HG02610 (cell line): ENCODE results near the gene CTNNA1.
A peak's percentile ranks its signal among the peaks of the same experiment; 100 is the strongest.
"Not testable (repeated sequence)": the region's sequence is repeated elsewhere in the genome, so short reads cannot be mapped to it uniquely, and the experiment has no call there.

Experiments
- ATAC-seq: cut with Tn5 transposase; IDR thresholded peaks from one replicate; pipeline ENCODE4 v1.9.1; 2021; ENCODE audit warnings: mild to moderate bottlenecking, moderate library complexity; ENCODE audit not compliant: unreplicated experiment

Gene CTNNA1

GRCh38 chr5:138724470-138725146, 28.6 kb upstream of the CTNNA1 start:
- ATAC-seq, result no peak

- ATAC-seq, result no peak
Observed at GRCh38 chr5:138725153-138725817, 27.9 kb upstream of the CTNNA1 start.

DNA sequence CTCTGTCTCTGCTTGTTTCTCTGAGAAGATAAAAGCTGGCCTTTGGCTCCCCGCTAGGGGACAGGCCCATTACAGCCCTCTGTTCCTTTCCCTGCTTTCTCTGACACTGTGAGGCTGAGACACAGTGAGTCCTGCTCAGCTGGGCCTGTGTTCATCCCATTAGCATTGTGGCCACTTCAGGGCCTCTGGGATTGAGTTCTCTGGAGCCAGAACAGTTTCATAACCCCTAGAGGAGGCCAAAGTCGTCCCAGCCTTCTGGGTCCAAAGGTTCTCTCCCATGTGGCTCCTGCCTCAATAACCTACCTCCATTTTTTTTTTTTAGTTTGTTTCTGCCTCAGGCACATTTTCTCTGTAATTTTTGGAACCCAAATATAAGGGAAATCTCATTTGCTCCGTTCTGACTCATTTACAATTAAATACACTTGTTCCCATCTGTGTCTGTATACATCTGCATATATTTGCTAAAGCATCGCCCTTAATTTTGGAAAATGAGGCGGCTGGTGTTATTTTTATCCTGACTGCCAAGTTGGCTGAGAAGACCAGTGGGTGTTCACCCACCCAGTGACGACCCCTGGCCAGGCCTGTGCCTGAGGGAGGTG, 27.3 kb upstream of the CTNNA1 start:
- ATAC-seq, result no peak

DNA sequence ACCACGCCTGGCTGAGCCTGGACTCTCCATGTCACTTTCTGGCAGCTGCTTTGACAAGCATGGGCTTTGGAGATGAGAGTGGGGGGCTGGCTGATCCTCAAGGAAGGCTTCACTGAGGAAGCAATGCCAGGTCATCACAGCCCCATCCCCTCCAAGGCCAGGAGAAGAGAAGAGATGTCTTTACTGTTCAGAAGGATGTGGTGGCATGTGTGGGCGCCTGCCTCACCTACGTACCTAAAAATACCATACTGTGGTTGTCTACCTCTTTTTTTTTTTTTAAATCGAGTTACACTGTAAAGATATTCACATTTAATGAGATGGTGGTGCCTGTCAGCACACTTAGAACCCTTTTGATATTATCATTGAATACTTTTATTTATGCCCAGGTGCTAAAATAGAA, 26.4 kb upstream of the CTNNA1 start:
- no peak for ATAC-seq

DNA sequence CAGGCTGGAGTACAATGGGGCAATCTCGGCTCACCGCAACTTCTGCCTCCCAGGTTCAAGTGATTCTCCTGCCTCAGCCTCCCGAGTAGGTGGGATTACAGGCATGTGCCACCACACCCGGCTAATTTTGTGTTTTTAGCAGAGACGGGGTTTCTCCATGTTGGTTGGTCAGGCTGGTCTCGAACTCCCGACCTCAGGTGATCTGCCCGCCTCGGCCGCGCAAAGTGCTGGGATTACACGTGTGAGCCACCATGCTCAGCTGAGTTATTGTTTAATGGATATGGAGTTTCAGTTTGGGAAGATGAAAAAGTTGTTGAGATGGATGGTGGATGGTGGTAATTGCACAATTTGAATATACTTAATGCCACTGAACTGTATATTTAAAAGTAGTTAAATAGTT, 22.7 kb upstream of the CTNNA1 start:
- ATAC-seq, result not testable (repeated sequence)

DNA sequence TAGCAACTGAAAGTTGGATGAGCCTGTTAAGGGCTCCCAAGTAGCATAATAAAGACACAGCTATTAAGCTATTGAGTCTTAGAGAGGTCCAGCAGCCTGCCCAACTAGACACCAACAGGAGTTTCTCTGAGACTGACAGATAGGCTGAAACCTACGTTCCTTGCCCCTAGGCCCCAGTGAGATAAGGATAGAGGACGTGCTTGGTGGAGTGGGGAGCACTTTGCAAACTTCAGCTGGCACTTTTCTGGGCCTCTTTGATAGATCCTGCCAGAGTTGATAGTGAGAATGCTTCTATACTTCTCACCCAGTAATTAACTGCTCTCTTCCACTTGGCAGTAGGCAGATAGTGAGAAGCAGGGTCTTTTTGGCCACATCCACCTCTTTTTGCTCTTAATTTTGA, 20.8 kb upstream of the CTNNA1 start:
- ATAC-seq, result no peak

GRCh38 chr5:138732933-138733332, 20.3 kb upstream of the CTNNA1 start:
- ATAC-seq, result no peak

DNA sequence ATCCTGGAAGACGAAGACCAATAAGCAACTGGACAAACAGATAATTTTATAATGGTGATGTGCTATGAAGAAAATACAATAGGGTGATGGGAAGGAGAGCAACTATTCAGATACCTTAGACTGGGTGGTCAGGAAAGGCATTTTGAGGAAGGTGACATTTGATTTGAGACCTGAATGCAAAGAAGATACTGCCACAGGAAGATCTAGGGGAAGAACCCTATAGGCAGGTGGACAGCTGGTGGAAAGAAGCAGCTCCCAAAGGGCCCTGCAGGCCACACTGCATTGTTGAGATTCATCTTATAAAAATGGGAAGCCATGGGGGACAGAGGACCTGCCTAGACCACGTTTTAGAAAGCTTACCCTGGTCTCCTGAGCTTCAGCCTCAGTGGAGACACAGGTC, 19.7 kb upstream of the CTNNA1 start:
- no peak for ATAC-seq

GRCh38 chr5:138736293-138736692, 16.9 kb upstream of the CTNNA1 start:
- no peak for ATAC-seq

GRCh38 chr5:138737494-138738265, 15.5 kb upstream of the CTNNA1 start:
- ATAC-seq, result no peak

GRCh38 chr5:138738399-138738798, 14.8 kb upstream of the CTNNA1 start:
- ATAC-seq, result no peak

DNA sequence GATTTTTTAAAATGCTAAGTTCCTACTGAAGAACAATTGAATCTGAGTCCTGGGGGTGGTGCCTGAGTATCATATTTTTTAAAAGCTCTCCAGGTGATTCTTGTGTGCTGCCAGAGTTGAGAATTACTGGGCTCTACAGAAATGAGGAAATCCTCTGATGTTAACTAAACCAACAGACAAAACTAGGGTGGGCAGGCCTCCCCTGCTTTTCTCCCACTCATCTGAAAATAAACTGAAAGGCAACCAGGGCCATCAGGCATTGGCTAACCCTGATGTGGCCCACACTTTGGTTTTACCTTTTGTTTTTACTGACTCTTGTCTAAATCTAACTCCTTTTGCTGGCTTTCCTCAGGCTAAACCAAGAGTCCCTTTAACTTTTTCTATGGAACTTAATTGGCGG, 13.3 kb upstream of the CTNNA1 start:
- ATAC-seq, result no peak

- no peak for ATAC-seq
Observed at GRCh38 chr5:138743484-138743883, 9.7 kb upstream of the CTNNA1 start.

GRCh38 chr5:138745268-138745667, 8.0 kb upstream of the CTNNA1 start:
- ATAC-seq, result no peak

- ATAC-seq, result no peak
Observed at GRCh38 chr5:138748630-138749081, 4.6 kb upstream of the CTNNA1 start.

- not testable (repeated sequence) for ATAC-seq
Observed at GRCh38 chr5:138751344-138751743, 1.9 kb upstream of the CTNNA1 start.

GRCh38 chr5:138752341-138752950, 779 bp upstream of the CTNNA1 start:
- ATAC-seq, result no peak

- ATAC-seq, result peak; percentile 4
Observed at GRCh38 chr5:138753794-138754698, 821 bp downstream of the CTNNA1 start.

DNA sequence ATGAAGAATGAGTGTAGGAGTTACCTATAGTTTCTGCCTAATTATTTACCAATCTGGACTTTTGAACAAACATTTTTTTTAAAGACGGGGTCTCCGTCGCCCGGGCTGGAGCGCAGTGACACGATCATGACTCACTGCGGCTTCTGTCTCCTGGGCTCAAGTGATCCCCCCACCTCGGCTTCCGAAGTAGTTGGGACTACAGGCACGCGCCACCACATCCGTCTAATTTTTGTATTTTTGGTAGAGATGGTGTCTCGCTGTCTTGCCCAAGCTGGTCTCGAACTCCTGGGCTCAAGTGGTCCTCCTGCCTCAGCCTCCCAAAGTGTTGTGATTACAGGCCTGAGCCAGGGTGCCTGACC, 1.5 kb downstream of the CTNNA1 start:
- ATAC-seq, result no peak

DNA sequence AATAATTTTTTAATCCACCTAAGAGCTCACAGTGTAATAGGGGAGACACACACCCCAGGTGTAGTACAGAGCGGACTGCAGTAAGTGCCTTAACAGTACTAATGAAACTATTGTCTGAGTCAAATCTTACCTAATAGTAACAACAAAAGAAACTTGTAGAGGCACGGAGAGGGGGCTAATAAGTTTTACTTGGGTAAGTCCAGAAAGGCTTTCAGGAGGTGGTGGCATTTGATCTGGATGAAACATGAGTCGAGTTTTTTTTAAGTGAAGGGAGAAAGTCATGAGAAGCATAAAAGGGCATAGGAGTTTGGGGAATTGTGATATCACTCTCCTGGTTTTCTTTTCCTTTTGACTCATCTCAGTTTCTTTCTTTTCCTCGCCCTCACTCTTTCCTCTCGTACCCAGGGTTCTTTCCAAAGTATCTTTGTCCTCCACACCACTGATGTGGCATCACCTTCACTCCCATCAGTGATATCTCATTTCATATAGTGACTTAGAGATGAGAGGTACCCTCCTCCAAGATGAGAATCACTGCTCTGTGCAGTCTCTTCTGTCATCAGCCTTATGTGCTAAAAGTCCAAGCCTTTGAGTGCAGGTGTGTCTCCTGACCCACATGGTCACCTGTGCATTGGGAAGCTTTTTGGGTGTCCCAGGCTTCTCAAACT, 2.0 kb downstream of the CTNNA1 start:
- ATAC-seq, result peak; percentile 69
